ENCODE data around the gene TBC1D19.
"Not testable (repeated sequence)": the region's sequence is repeated elsewhere in the genome, so short reads cannot be mapped to it uniquely, and the experiment has no call there.

Gene TBC1D19

GRCh38 chr4:26583865-26584652 lies at the start of gene TBC1D19:
Gene TBC1D19, plus strand, starts transcription at chr4:26584084. Its CDS starts 110 bp downstream, at chr4:26584194.
- DNase-seq (ENCODE audit: low read depth in 2 of 2): peak; percentile 72 to 77

- no peak for DNase-seq (ENCODE audit: low read depth in 2 of 2)
Measured at GRCh38 chr4:26542991-26543390, 40.9 kb upstream of the TBC1D19 start.

GRCh38 chr4:26544421-26544820 lies 39.5 kb upstream of the TBC1D19 start:
- no peak for DNase-seq (ENCODE audit: low read depth in 2 of 2)

GRCh38 chr4:26548379-26548778 lies 35.5 kb upstream of the TBC1D19 start:
- DNase-seq (ENCODE audit: low read depth in 2 of 2): not testable (repeated sequence)

- no peak for DNase-seq (ENCODE audit: low read depth in 2 of 2)
Measured at GRCh38 chr4:26557164-26557563, 26.7 kb upstream of the TBC1D19 start.

- DNase-seq (ENCODE audit: low read depth in 2 of 2): no peak
Measured at GRCh38 chr4:26558166-26558895, 25.6 kb upstream of the TBC1D19 start.

GRCh38 chr4:26566133-26566532 lies 17.8 kb upstream of the TBC1D19 start:
- no peak for DNase-seq (ENCODE audit: low read depth in 2 of 2)

- DNase-seq (ENCODE audit: low read depth in 2 of 2): no peak
Measured at GRCh38 chr4:26568446-26568994, 15.4 kb upstream of the TBC1D19 start.

- no peak for DNase-seq (ENCODE audit: low read depth in 2 of 2)
Measured at GRCh38 chr4:26570596-26570995, 13.3 kb upstream of the TBC1D19 start.

- no peak for DNase-seq (ENCODE audit: low read depth in 2 of 2)
Measured at GRCh38 chr4:26573389-26573794, 10.5 kb upstream of the TBC1D19 start.

GRCh38 chr4:26574563-26574962 lies 9.3 kb upstream of the TBC1D19 start:
- DNase-seq (ENCODE audit: low read depth in 2 of 2): no peak

- no peak for DNase-seq (ENCODE audit: low read depth in 2 of 2)
Measured at GRCh38 chr4:26576231-26576739, 7.6 kb upstream of the TBC1D19 start.

GRCh38 chr4:26577066-26577465 lies 6.8 kb upstream of the TBC1D19 start:
- no peak for DNase-seq (ENCODE audit: low read depth in 2 of 2)

- DNase-seq (ENCODE audit: low read depth in 2 of 2): no peak
Measured at GRCh38 chr4:26579169-26579568, 4.7 kb upstream of the TBC1D19 start.

GRCh38 chr4:26581341-26581740 lies 2.5 kb upstream of the TBC1D19 start:
- not testable (repeated sequence) for DNase-seq (ENCODE audit: low read depth in 2 of 2)

GRCh38 chr4:26583538-26583864 lies 383 bp upstream of the TBC1D19 start:
- DNase-seq (ENCODE audit: low read depth in 2 of 2): no peak

GRCh38 chr4:26584725-26585124 lies 841 bp downstream of the TBC1D19 start:
- no peak for DNase-seq (ENCODE audit: low read depth in 2 of 2)

GRCh38 chr4:26589705-26590104 lies 5.8 kb downstream of the TBC1D19 start:
- DNase-seq (ENCODE audit: low read depth in 2 of 2): no peak

- DNase-seq (ENCODE audit: low read depth in 2 of 2): no peak
Measured at GRCh38 chr4:26590639-26591038, 6.8 kb downstream of the TBC1D19 start.

GRCh38 chr4:26593557-26593956 lies 9.7 kb downstream of the TBC1D19 start:
- not testable (repeated sequence) for DNase-seq (ENCODE audit: low read depth in 2 of 2)

GRCh38 chr4:26594371-26594770 lies 10.5 kb downstream of the TBC1D19 start:
- DNase-seq (ENCODE audit: low read depth in 2 of 2): no peak

GRCh38 chr4:26594778-26595177 lies 10.9 kb downstream of the TBC1D19 start:
- DNase-seq (ENCODE audit: low read depth in 2 of 2): no peak

- no peak for DNase-seq (ENCODE audit: low read depth in 2 of 2)
Measured at GRCh38 chr4:26596843-26597242, 13.0 kb downstream of the TBC1D19 start.
